Liver (tissue), 3 donors: ENCODE results near the gene CA6.

Experiments
- ATF3 ChIP-seq: IDR thresholded peaks from 2 replicates; pipeline ENCODE4 v1.6.1; 2016; ENCODE audit warnings: antibody characterized with exemption
- CTCF ChIP-seq: fragments of 150-350 bp; IDR thresholded peaks from 2 replicates; pipeline ENCODE4 v1.5.1; 2017; ENCODE audit warnings: improper control_type of control experiment, low read depth, low read length; ENCODE audit not compliant: missing input control
- EGR1 ChIP-seq, 2 donors: IDR thresholded peaks; 2 replicates each; pipeline ENCODE4 v1.6.1; 2016 to 2018; ENCODE audit warnings: antibody characterized with exemption in 2 of 2, low read depth in 2 of 2
- FOXA1 ChIP-seq: IDR thresholded peaks from 2 replicates; pipeline ENCODE4 v1.6.1; 2016; ENCODE audit warnings: antibody characterized with exemption
- HNF4A ChIP-seq, 2 donors: conservative IDR thresholded peaks; 2 replicates each; pipeline ENCODE4 v1.6.1; 2016; ENCODE audit warnings: antibody characterized with exemption in 2 of 2, mild to moderate bottlenecking in 2 of 2
- JUND ChIP-seq, 2 donors: IDR thresholded peaks; 2 replicates each; pipeline ENCODE4 v1.6.1; 2016; ENCODE audit warnings: antibody characterized with exemption in 2 of 2
- MAX ChIP-seq: IDR thresholded peaks from 2 replicates; pipeline ENCODE4 v1.6.1; 2016; ENCODE audit warnings: antibody characterized with exemption
- NR2F2 ChIP-seq: IDR thresholded peaks from 2 replicates; pipeline ENCODE4 v1.6.1; 2016; ENCODE audit warnings: antibody characterized with exemption
- REST ChIP-seq: IDR thresholded peaks from 2 replicates; pipeline ENCODE4 v1.6.1; 2016; ENCODE audit warnings: antibody characterized with exemption, mild to moderate bottlenecking
- SP1 ChIP-seq: IDR thresholded peaks from 2 replicates; pipeline ENCODE4 v1.6.1; 2018; ENCODE audit warnings: antibody characterized with exemption, mild to moderate bottlenecking
- TAF1 ChIP-seq: conservative IDR thresholded peaks from 2 replicates; pipeline ENCODE4 v1.6.1; 2016; ENCODE audit warnings: antibody characterized with exemption, mild to moderate bottlenecking
- YY1 ChIP-seq: IDR thresholded peaks from 2 replicates; pipeline ENCODE4 v1.6.1; 2016; ENCODE audit warnings: antibody characterized with exemption, mild to moderate bottlenecking
- ZBTB33 ChIP-seq: IDR thresholded peaks from 2 replicates; pipeline ENCODE4 v1.6.1; 2016; ENCODE audit warnings: antibody characterized with exemption
- donor health status: healthy.
- donor health status: healthy.

GRCh38 chr1:9014475-9015375 lies 69.1 kb downstream of the CA6 start:
- no peak for TF ChIP-seq NR2F2
- TF ChIP-seq CTCF: no peak
- no peak for TF ChIP-seq EGR1 (IDR thresholded peaks at IDR 0.05; ENCODE audit: low read depth in 2 of 2)
- TF ChIP-seq JUND (IDR thresholded peaks at IDR 0.05): no peak
- no peak for TF ChIP-seq YY1
- TF ChIP-seq TAF1: no peak
- no peak for TF ChIP-seq SP1
- TF ChIP-seq HNF4A (conservative IDR thresholded peaks at IDR 0.05): no peak
- TF ChIP-seq FOXA1: no peak
- TF ChIP-seq ZBTB33: no peak
- TF ChIP-seq REST: no peak
- no peak for TF ChIP-seq ATF3
- no peak for TF ChIP-seq MAX
